COLO829 (cell line): ENCODE results near the gene PLPPR2.
"Not testable (repeated sequence)": the region's sequence is repeated elsewhere in the genome, so short reads cannot be mapped to it uniquely, and the experiment has no call there.

ENCODE experiments used
- DNase-seq: peaks from one replicate; pipeline ENCODE4 v3.0.0; 2012; ENCODE audit warnings: low spot score

Gene PLPPR2

GRCh38 chr19:11373166-11373884 is 18.1 kb downstream of the PLPPR2 start:
- DNase-seq = no peak

DNA sequence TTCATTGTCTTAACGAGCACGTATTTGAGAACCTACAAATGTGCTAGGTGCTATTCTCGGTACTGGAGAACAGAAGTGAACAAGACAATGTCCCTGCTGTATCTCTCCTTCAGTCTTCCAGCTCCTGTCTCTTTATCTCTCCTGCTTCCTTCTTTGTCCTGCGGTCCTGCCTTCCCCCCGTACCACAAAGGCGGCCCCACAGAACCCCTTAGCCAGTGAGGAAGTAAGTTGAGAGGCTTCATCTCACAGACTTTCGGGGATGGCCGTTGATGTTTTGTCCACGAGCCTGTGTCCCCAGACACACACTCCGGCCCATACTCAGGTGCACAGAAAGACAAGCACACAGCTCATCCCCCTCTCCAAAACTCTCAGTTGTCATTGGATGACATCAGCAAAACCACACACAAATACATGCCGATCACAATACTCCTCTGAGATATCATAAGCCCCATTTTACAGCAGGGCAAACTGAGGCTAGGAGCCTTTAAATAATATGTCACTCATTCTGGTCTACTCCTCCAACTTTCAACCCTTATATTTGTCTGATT is 18.7 kb downstream of the PLPPR2 start:
- DNase-seq = no peak

GRCh38 chr19:11374433-11375142 is 19.4 kb downstream of the PLPPR2 start, which contains the start of gene SWSAP1:
TSS of gene SWSAP1 (plus strand) at chr19:11374666. CDS start at chr19:11374681, 15 bp downstream.
- peak; percentile 99 for DNase-seq

- DNase-seq = no peak
Measured at GRCh38 chr19:11375143-11375948, 20.1 kb downstream of the PLPPR2 start.

- peak; percentile 74 for DNase-seq
Measured at GRCh38 chr19:11377237-11377636, 22.0 kb downstream of the PLPPR2 start.

GRCh38 chr19:11377756-11378155 is 22.5 kb downstream of the PLPPR2 start:
- DNase-seq = no peak

GRCh38 chr19:11378319-11379189 is 23.3 kb downstream of the PLPPR2 start:
- DNase-seq = no peak

- not testable (repeated sequence) for DNase-seq
Measured at GRCh38 chr19:11379269-11379845, 24.1 kb downstream of the PLPPR2 start.

- DNase-seq = no peak
Measured at GRCh38 chr19:11379857-11380350, 24.7 kb downstream of the PLPPR2 start.

DNA sequence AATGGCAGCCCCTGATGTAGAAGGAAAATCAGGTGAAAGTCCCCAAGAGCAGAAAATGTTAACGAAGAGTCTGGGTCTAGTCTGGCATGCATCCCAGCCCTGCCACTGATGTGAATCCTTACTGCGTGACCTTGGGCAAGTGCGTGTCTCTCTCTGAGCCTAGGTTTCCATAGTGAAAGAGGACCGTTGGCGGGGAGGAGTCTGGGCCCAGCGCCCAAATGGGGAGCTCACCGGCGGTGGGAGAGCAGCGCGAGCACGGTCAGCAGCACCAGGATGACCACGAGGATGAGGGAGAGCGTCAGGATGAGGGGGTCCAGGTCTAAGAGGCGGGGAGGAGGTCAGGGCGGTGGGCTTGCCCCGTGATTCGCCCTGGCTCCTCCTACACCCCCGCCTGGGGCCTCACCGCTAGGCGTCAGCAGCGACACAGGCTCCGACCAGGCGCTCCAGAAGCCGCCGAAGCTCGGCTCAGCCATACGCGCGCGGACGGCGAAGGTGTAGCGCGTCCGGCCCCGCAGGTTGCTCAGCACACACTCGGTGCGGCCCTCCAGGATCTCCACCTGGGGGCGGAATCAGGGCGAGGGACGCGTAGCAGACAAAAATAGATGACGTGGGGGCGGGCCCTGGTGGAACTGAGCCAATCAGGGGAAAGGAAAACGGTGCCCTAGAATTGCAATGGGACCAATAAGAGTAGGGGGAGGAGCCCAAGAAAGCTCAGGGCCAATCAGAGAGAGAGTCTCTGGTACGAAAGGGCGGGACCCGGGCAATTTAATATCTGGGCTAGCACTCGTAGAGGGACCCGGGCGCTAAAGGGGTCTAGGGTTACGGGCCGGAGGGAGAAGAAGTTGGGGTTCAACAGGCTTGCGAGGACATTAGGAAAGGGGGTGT is 25.7 kb downstream of the PLPPR2 start:
- DNase-seq = peak; percentile 99

DNA sequence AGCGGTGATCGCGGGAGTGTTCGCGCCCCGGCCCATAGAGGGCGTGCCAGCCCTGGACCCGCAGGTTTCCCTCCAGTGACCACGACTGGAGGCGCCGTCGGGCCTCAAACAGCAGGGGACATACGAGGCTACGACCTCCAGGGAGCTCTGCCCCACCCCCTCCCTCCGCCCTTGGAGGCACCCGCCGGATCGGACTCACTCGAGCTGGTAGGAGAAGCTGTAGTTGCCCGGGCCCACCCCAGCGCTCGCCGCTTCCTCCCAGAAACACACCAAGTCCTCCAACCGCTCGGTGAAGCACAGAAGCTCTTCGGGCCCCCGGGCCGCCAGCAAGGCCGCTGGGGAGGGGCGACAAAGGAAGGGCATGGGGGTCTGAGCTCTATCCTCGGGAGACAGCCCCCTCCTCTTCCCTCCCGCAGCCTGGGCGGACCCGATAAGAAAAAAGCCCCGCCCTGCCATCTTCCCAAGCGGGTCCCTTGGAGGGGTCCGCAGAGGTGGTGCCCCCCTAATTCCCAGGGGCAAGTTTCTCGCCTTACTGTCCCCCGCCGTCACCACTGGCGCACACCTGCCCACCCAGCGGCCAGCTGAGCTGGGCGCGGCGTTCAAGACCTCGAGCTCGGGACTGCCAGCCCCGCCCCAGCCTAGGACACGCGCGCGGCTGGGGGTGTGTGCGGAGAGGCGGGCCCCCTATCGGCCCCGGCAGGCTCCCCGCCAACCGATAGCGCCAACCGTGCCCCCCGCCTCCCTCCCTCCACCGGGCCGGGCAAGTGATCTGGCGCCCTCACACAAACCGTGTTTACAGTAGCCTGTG is 27.9 kb downstream of the PLPPR2 start:
- no peak for DNase-seq

GRCh38 chr19:11383706-11384048 is 28.4 kb downstream of the PLPPR2 start:
- no peak for DNase-seq

GRCh38 chr19:11384778-11385129 is 29.5 kb downstream of the PLPPR2 start:
- no peak for DNase-seq

DNA sequence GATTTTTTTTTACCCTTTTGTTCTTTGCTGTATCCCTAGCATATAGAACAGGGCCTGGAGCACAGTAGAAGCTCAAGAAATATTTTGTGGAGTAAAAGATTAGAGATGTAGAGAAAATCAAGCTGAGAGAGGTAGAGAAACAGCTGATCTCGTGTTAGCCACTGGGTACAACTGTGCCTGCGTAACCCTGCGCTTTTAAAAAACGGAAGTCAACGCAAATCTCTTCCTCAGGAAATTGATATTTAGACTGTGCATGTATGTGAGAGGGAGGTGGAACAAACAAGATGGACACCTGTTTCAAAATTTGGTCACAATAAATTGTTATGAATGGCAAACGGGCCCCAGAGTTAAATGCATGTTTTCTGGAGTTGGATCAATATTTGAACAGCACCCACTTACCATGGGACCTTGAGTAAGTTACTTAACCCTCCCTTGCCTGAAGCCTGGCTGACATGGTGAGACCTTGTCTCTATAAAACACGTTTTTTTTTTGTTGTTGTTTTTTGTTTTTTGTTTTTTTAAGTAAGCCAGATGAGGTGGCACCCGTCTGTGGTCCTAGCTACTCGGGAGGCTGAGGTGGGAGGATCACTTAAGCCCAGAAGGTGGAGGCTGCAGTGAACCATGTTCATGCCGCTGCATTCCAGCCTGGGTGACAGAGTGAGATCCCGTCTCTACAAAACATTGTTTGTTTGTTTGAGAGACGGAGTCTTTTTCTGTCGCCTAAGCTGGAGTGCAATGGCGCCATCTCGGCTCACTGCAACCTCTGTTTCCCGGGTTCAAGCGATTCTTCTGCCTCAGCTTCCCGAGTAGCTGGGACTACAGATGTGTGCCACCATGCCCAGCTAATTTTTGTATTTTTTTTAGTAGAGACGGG is 32.2 kb downstream of the PLPPR2 start:
- DNase-seq = no peak

GRCh38 chr19:11390359-11390758 is 35.1 kb downstream of the PLPPR2 start:
- no peak for DNase-seq

- no peak for DNase-seq
Measured at GRCh38 chr19:11390933-11391680, 35.9 kb downstream of the PLPPR2 start.

DNA sequence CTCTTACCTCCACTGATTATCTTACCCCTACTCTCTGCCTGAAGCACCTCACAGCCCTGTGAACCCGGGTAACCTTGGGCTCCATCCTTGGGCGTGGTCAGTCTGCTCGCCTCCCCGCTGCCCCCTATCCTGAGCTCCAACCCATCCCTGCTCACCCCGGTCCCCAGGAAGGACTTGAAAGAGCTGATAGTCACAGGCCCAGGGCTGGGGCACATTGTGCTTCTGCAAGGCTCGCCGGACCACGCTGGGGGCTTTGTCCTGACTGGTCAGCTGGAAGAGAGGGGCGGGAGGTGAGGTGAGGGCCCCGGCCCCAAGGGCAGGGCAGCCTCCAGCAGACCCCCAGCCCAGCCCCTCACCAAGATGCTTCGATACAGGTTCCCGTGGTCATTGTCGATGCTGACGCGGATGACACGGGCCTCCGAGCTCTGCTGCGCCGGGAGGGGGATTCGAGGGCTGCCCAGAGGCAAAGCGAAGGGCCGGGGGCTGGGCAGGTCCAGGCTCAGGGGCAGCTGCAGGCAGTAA is 41.9 kb downstream of the PLPPR2 start:
- DNase-seq = no peak
